GM18907 (cell line): ENCODE measurements around the gene DACH1.

Source experiments
- ATAC-seq: cut with Tn5 transposase; IDR thresholded peaks from one replicate; pipeline ENCODE4 v1.9.1; 2021; ENCODE audit warnings: mild to moderate bottlenecking, moderate library complexity; ENCODE audit not compliant: unreplicated experiment

DACH1 gene

GRCh38 chr13:71714802-71715375 is 152.1 kb downstream of the DACH1 start:
- ATAC-seq = no peak

- no peak for ATAC-seq
These were observed 153.9 kb downstream of the DACH1 start for GRCh38 chr13:71712988-71713653.

DNA sequence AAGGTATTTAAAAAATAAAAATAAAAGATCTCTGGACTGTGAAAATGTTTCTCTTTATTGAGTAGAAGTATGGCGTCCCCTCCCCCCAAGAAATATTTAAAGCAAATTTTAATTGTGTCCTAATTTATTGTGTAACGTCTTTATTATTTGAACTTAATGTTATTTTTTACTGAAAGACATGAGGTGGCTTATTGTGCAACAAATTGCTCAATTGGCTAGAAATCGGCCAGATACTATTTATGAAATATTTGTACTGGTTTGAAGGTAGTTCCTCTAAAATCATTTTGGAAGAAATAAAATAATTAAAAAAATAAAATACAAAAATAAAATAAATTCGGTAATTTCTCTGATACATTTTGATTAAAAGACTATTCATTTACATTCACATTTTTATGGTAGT is 162.3 kb downstream of the DACH1 start:
- no peak for ATAC-seq

GRCh38 chr13:71703138-71703537 is 163.9 kb downstream of the DACH1 start:
- no peak for ATAC-seq

DNA sequence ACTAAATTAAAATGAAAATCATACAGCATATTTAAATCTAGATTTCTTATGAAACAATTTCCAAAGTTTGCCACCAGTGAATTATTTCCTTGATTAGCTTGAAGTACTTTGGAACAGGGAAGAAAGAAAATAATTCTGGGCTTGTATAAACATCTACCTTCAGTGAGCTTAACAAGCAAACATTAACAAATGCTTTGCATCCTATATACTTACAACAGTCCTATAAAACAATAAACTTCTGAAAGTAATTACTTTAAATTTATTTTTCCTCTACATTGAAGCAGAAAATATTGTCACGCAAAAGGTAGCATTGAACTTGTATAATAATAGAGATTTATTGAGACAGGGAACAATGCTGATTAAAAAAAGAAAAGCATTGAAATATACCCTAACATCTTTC is 164.8 kb downstream of the DACH1 start:
- no peak for ATAC-seq

DNA sequence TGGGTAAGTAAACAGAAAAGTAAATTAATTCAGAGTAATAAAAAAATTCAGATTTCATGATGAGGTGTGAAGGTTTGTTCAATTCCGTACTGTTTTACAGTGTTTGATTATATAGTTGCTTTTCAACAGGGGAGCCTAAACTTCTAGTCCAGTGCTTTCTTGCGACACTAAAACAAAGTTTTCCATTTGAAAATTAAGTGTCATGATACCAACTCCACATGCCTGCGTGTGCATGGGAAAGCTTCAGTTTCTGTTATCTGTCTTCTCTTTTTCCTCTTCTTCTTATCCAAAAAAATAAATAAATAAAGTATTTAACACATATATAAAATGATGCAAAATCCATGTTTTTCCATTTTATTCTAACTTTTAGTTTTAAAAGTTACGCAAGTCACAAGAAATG is 165.3 kb downstream of the DACH1 start:
- no peak for ATAC-seq

DNA sequence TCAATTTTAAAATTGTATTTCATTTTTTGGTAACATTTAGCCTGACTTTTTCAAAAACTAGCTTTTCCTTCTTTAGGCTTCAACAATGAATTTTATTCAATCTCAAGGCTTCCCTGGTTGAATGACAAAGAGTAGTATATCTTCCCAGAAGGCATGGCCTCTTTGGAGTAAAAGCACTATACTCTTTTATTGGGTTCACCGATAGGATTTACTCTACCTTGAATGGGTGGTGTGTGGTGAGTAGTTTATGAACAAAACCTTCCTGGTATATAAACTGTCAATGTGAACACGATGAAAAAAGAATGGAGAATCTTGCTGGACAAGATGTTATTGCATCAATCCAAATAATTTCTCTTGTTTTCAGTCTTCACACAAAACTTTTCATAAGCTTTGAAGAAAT is 167.7 kb downstream of the DACH1 start:
- ATAC-seq = no peak

DNA sequence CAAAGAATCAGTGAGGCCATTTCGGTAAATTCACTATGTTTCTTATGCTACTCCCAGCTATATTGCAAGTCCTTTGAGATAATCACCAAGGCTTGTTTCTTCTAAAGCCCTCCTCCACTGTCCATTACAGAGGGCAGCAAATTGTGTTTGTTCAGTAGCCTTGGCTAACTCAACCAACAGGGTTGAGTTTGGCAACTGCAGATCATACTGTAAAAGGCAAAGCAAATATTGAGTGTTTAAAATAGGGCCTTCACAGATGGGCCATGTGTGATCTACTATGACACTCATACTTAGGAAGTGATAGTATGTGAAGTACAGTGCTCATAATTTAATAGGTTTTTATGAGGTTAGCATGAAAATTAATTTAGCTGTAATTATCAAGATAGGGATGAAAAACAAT is 171.3 kb downstream of the DACH1 start:
- no peak for ATAC-seq

DNA sequence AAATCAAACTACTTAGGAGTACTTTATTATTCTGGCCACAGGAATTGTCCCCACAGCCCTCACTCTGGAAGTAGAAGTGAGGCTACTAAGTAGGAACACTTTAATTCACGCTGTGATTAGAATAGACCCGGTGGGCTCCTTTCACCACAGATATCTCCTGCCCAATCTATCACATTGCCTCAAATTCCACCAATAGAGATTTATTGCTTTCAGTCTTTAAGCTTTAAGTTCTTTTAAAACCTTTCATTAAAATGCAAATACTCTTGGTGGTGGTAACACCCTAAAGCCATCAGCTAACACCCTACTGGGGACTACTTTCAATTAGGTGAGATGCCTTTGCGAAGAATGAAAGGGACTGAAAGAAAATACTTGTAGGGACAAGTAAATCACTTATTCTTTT is 181.9 kb downstream of the DACH1 start:
- no peak for ATAC-seq

- no peak for ATAC-seq
These were observed 184.9 kb downstream of the DACH1 start for GRCh38 chr13:71681901-71682613.

DNA sequence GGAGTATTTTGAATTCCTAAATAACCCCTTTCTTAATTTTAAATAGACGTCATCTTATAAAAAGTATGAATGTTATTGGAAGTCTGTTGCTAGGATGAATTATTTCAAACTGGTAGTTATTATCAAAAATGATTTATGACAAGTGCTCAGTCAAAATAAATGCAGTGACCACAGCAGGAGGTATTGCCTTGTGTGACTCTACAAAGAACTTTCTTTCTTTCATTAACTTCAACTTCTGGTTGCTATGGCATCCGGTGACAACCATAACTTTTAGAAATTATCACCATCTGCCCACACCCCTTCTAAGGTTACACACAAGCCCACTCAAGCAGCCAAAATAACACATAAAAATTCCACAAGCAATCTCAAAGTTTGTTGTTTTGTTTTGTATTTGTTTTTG is 189.9 kb downstream of the DACH1 start:
- no peak for ATAC-seq

DNA sequence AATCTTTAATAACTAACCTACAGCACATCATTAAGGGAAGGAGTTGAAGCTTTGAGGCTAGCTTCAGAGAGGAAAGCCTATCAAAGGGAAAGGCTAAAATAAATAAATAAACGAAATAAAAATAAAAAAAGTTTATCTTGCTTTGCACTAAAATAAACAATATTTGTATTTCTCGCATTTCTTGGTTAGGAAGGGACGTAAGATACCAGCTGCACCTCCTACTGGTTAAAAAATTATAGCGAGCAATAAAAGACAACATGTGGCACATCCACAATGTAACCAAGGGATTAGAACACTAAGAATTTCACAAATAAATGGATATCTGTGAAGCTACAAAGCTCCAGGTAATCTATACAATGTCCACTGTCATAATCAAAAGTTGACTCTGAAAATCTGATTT is 194.5 kb downstream of the DACH1 start:
- ATAC-seq = no peak

DNA sequence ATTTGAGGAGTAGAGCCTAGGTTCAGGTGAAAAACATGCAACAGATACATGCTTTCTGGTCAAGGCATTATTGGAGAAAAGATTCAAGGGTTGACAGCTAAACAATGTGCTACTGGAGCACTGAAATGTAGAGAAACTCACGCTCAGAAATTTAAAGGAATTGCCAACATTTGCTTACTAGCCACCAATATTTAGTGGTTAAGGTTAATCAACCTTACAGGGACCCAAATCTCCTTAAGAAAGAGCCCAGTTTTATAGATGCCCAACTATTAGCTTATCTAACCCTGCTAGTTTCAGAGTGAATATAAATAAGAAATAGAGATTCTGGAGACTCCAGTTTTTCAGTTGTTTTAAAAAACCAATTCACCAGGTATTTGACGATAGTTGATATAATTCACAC is 203.6 kb downstream of the DACH1 start:
- ATAC-seq = no peak

- ATAC-seq = no peak
These were observed 205.1 kb downstream of the DACH1 start for GRCh38 chr13:71661921-71662320.

DNA sequence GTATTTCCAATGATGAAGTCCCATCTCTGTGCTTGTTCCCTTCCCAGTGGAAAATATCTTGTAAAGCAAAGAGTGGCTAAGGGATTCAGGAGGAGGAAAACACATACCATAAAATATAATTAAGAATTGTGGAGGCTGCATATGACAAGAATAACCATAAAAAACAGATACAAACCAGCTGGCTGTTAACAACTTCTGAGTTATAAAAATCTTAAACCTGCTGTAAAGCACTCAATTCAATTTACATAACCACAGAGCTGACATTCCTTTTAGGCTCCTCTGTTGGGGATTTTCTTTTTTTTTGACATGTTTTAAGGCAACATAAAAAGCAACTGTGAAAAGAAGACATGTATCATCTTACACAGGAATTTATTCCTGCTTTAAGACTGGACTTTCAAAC is 207.6 kb downstream of the DACH1 start:
- no peak for ATAC-seq

DNA sequence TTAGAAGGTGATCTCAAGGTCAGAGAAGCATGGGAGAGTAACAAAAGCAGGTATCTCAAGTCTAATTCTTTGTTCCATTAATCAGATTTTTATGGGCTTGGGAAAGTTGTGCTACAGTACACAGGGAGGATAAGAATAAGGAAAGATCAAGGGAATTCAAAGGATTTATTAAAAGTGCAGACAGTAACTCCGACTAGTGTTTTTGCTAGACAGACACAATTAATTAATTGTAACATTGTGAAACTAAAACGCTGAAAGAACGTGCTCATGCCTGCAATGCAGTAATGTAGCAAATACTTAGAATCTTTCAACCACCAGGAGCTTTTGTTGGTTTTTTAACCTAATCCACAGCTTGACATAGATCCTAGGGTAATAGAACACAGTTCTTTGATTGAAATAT is 221.5 kb downstream of the DACH1 start:
- no peak for ATAC-seq

GRCh38 chr13:71644579-71644978 is 222.4 kb downstream of the DACH1 start:
- ATAC-seq = no peak

DNA sequence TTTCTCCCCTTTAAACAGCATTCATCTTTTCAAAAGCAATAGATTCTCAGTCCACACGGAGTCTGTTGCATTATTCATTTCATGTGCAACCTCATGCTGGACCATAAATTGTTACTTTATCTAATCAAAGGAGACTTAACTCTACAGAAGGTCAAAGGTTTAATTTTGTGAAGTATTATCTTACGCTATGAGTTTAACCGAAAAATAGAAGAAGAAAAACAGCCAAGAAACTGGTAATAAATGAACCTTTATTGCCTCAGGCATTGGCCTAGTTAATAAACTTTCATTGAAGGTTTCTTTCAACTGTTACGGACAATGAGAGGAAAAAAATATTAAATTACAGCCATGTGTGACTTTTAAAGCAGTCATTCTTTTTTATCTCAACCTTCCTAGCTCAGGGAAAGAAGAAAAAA is 223.6 kb downstream of the DACH1 start:
- ATAC-seq = no peak

- ATAC-seq = no peak
These were observed 228.3 kb downstream of the DACH1 start for GRCh38 chr13:71638751-71639150.

GRCh38 chr13:71634602-71635443 is 232.2 kb downstream of the DACH1 start:
- no peak for ATAC-seq

DNA sequence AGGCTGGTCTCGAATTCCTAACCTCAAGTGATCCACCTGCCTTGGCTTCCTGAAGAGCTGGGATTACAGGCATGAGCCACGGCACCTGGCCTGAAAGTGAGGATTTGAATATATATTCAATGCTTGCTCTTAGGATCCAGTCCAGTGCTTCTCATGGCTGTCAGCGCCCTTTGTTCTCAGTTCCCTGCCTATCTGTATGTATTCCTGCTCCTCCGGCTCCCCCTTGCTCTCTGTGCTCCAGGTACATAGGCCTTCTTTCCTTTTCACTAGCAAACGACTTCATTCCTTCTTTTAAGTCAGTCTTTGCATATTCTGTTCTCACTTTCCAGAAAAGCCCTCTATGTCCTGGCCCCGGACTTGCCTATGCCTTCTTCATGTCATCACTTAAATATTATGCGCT is 232.8 kb downstream of the DACH1 start:
- no peak for ATAC-seq

DNA sequence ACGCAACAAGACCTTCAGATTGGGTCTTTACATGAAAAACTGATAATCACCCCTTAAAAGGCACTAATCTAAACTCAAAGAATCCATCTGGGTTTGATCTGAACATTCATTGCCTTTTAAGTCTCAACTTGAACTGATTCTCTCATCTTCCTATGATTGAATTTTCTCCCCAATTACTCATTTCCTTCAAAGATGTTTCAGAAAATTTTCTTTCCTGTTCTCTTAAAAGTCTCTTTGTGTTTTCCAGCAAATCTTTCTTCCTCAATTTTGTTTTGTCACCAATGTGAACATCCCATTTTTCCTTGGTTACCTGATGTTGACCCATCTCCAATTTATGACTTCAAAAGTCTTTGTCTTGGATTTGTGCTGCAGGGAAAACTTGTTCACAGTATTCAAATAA is 234.3 kb downstream of the DACH1 start:
- no peak for ATAC-seq
